ENCODE measurements around the gene ERMN.

- no peak for TF ChIP-seq CTCF (IDR thresholded peaks at IDR 0.05)
- no peak for TF ChIP-seq POLR2A (IDR thresholded peaks at IDR 0.05)
- TF ChIP-seq POLR2AphosphoS5 (IDR thresholded peaks at IDR 0.05): no peak
- no peak for TF ChIP-seq EP300 (IDR thresholded peaks at IDR 0.05; ENCODE audit: low read depth)
Observed at GRCh38 chr2:157349949-157350515, 24.4 kb upstream of the ERMN start.
